ENCODE measurements around the gene INPP5K.
"Not testable (repeated sequence)": the region's sequence is repeated elsewhere in the genome, so short reads cannot be mapped to it uniquely, and the experiment has no call there.

Gene INPP5K

GRCh38 chr17:1551741-1552140 lies 35.3 kb upstream of the INPP5K start:
- in situ Hi-C loops (cut with HindIII; ENCODE audit: low sequenced_read_pairs): loop anchor here (5.0 to 10.0 kb wide), 2 partner anchors 44 to 257 kb away; no protein-coding TSS in a partner anchor

DNA sequence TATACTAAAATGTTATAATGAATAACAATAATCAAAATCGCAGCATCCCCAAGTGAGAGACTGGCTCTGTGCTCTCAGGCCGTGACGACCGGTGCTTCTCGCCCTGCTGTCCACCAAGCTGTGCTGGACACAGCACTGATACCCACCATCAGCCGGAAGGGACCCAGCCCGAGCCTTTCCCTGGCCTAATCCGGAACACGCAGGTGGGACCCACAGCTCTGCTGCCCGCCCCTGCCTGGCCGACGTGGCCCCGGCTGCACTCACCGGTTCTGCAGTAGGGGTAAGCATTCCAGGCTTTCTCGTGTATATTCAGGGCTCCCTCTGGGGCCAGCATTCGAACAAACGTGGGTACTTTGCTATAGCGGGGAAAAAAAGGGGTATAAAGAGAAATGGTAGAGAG lies 31.6 kb upstream of the INPP5K start:
- in situ Hi-C loops (cut with HindIII; ENCODE audit: low sequenced_read_pairs): no loop called here

DNA sequence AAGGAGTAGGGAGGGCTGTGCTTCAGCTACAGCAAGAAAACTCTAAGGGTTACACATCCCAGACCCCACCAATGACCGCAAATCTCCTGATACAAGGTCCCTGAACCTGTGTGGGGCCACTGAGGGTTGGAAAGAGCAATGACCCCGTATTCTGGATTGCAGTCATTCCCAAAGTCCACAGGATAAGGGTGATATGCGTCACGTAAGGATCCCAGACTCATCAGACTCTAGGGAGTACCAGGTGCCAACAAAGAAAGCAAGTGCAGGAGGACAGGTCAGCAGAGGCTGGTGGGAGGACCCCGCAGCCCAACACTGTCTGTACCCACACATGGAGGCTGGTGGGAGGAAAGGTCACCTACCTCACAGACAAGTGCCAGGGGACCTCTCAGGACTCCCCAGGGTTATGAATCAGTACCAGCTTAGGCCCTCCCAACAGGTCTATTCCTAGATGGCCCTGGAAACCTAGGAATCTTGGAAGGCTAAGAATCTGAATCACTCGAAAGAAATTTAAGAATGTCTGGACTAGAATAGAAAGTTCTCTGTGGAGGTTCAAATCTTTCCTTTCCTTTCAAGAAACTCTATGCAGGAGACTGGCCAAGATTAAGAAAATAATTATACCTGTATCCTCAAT lies 30.0 kb upstream of the INPP5K start:
- in situ Hi-C loops (cut with HindIII; ENCODE audit: low sequenced_read_pairs): no loop called here

DNA sequence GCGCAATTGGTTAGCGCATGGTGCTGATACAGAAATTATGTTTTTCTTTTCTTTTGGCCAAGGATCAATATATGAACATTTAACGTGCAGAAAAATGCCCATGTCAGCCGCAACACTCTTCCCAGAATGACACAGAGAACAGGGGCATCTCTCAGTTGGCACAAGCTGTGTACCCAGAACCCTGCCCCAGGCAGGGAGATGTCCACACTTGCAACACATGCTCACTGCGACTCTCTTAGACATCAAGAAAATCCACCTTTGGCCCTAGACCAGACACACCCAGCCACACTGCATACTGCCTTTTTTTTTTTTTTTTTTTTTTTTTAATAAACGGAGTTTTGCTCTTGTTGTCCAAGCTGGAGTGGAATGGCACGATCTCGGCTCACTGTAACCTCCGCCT lies 29.2 kb upstream of the INPP5K start:
- in situ Hi-C loops (cut with HindIII; ENCODE audit: low sequenced_read_pairs): no loop called here

DNA sequence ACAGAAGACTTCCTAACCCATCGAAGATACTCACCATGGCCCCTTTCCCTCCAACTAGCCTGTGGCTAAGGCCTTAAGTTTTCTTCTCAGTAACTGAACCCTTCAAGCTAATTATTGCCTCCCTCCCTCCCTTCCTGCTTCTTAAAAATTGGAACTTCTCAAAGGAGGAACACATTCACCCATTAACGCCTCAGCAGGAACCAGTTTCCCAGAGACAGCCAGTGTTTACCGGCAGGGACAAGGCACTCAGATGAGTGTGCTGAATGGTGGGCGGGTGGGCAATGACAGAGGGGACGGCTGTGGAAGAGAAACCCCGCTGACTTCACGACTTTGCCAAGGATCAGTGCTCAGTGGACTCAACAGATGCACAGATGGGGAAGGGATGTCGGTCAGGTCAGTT lies 25.9 kb upstream of the INPP5K start:
- in situ Hi-C loops (cut with HindIII; ENCODE audit: low sequenced_read_pairs): no loop called here

DNA sequence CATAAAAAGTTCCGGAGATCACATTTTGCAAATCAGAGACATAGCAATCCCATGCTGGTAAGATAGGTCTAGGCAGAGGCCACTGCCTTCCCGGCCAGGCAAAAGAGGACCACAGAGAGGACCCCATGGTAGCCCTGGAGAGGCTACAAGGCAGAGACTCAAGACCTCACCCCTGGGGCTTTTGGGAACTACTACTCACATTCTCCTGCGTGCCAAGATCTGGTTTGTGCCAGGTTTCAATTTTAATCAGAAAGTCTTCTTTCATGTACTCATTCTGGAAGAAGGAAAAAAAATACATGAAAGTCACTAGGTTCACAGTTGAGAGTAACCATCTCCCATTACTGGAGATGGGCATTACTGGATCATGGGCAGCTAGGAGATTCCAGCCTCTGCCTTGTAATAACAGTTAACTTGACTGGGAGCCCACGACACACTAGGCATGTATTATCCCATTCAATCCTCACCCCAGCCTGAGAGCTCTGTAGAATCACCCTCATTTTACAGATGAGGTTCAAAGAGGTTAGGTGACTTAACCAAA lies 25.0 kb upstream of the INPP5K start:
- in situ Hi-C loops (cut with HindIII; ENCODE audit: low sequenced_read_pairs): no loop called here

DNA sequence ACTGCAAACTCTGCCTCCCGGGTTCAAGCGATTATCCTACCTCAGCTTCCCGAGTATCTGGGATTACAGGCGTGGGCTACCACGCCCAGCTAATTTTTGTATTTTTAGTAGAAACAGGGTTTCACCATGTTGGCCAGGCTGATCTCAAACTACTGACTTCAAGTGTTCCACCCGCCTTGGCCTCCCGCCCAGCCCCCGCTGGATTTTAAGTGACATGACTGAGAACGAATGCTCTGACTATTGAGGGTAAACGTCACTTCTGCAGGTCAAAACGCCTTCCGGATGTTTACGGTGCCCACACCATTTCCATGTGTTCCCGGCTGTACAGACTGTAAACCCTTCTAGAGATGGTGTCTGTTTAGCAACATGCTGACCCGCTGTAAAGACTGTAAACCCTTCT lies 23.4 kb upstream of the INPP5K start:
- in situ Hi-C loops (cut with HindIII; ENCODE audit: low sequenced_read_pairs): no loop called here

DNA sequence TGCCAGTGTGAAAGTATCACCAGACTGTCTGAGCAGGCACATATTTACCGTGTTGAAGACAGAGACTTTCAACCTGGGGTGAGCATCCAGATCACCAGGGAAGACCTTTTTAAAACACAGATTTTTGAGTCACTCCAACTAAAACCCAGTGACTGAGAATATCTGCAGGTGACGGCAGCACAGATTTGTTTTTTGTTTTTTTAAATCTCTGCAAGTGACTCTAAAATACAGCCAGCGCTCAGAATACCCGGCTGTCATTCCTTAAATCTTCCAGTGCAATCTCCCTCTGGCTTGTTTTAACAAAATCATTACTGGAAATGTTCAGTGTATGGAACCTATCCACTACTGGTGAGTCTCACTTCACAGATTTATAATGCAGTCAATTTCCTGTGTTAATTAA lies 19.3 kb upstream of the INPP5K start:
- in situ Hi-C loops (cut with HindIII; ENCODE audit: low sequenced_read_pairs): no loop called here

DNA sequence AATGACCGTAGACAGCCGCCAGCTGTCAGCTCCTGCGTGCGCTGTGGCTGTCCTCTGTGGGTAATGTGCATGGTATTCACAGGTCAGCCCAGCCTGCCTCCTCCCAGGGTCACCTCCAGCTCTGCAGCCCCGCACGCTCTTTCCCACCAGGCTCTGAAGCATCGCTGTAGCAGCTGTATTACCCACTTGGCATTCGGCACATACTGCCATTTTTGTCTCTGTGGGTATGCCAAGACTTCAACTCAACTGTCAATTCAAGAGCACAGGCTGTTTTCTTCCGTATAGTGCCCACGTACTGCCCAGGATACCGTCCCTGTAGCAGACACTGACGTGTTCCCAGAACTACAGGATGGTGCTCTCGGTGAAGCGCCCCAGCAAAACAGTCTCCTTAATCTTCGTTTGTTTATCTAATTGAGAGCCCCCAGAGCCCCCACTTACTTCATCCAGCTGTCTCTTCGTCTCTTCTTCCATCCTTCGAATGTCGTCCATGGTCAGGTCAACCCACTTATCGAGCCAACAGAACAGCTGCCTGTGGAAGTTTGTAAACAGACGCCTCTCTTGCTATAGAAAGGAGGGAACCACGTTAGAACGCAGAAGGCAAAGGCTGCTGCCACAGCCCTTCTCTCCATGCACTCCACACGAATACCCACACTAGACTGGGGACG lies 17.4 kb upstream of the INPP5K start:
- in situ Hi-C loops (cut with HindIII; ENCODE audit: low sequenced_read_pairs): no loop called here

DNA sequence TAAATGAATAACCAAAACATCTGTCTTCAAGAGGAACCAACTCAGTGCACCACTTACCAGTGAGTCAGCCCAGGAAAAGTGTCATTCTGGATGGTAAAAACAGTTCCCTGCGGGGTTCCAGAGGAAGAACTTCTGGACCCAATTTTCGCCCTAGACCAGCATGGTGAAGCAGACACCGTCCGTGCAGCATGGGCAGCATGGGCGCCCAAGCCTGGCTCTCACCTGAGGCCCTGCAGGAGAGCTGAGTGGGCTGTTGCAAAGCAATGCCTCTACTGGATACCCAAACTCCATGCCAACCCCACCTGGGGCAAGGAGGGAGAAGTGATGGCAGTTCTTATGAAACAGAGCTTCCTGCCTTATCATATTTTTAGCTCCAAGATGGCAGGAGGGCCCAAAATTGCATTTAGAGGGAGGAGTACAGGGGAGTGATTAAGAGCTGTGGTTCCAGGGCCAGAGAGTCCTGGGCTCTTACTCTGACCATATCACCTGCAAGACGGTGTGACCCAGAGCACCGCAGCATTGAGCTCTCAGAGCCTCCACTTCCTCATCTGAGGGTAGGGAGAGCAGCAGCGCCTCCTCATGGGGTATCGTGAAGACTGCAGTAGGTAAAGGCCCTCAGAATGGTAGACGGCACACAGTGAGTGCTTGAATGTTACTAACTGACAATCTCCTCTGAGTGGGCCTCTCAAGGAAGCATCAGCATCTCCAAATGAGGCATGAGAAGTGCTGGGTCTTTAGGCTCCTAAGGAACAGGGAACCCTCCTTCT lies 16.6 kb upstream of the INPP5K start:
- in situ Hi-C loops (cut with HindIII; ENCODE audit: low sequenced_read_pairs): no loop called here

DNA sequence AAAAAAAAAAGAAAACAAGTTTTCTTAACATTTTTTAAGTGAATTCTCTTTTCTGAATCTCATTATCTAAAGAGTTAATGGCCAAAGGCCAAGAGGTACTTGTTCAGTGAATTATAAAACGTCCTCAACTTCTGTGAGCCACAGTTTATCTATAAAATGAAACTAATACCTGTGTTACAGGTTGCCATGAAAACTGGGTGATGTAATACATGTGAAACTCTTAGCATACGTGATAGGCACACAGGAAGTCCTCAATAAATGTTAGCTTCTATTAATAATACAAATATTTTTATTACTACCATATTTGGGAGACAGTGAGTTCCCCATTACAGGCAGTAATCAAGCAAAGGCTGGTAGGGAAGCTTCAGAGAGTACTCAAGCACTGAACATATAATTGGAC lies 13.5 kb upstream of the INPP5K start:
- in situ Hi-C loops (cut with HindIII; ENCODE audit: low sequenced_read_pairs): no loop called here

GRCh38 chr17:1526876-1527275 lies 10.5 kb upstream of the INPP5K start:
- in situ Hi-C loops (cut with HindIII; ENCODE audit: low sequenced_read_pairs): not testable (repeated sequence)

- in situ Hi-C loops (cut with HindIII; ENCODE audit: low sequenced_read_pairs): loop anchor here (25.0 kb wide), 1 partner anchor 260 kb away; the partner anchor contains the start of gene BHLHA9
Measured at GRCh38 chr17:1522626-1523025, 6.2 kb upstream of the INPP5K start.

DNA sequence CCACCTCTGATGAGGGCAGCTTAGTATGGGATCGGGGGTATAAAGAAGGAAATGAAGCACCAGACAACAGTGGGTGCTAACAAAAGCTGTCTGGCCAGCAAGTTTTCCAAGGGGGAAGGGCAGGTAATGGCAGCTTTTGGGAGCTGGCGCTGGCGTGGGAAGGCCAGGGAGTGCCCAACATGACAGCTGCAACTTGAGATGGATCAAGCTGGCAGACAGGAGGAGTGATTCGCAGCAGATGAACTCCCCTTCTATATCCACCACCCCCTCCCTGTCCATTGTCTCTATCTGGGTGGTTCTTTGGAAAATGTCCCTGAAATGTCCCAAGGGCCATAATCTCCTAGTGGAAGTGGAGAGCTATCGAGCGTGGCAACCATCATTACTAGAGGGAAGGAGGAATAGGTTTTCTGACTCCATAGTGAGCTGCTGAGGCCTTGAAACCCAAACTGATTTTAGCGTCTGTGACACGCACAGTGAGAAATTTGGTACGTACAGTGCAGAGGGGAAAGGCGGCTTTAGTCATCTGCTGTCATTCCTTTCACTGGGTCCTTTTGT lies 4.8 kb upstream of the INPP5K start:
- in situ Hi-C loops (cut with HindIII; ENCODE audit: low sequenced_read_pairs): loop anchor here (25.0 kb wide), 1 partner anchor 259 kb away; the partner anchor contains the start of gene BHLHA9

DNA sequence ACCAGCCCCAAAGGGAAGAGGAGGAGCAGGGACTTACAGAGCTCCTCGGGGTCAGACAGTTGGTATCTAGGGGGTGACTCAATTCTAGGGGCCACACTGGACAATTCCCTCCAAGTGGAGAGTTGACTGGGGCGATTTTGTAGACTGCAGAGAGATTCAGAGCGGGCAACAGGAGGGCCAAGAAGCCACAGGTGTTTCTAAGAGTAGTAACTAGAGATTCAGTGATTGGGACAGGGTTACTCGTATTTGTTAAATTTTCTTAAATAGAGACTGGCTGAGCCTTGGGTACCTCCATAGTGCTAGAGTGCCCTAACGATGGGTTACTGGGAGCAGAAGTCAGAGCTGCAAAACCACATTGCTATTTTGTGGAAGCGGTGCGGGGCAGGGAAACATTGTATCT lies 3.3 kb upstream of the INPP5K start:
- in situ Hi-C loops (cut with HindIII; ENCODE audit: low sequenced_read_pairs): loop anchor here (25.0 kb wide), 1 partner anchor 257 kb away; the partner anchor contains the start of gene BHLHA9

- in situ Hi-C loops (cut with HindIII; ENCODE audit: low sequenced_read_pairs): loop anchor here (25.0 kb wide), 1 partner anchor 256 kb away; the partner anchor contains the start of gene BHLHA9
Measured at GRCh38 chr17:1518410-1518809, 2.0 kb upstream of the INPP5K start.

GRCh38 chr17:1515640-1516387 lies 598 bp downstream of the INPP5K start:
- in situ Hi-C loops (cut with HindIII; ENCODE audit: low sequenced_read_pairs): loop anchor here (25.0 kb wide), 1 partner anchor 254 kb away; the partner anchor contains the start of gene BHLHA9

- in situ Hi-C loops (cut with HindIII; ENCODE audit: low sequenced_read_pairs): loop anchor here (25.0 kb wide), 1 partner anchor 250 kb away; the partner anchor contains the start of gene BHLHA9
Measured at GRCh38 chr17:1512351-1512750, 4.1 kb downstream of the INPP5K start.

- in situ Hi-C loops (cut with HindIII; ENCODE audit: low sequenced_read_pairs): loop anchor here (25.0 kb wide), 1 partner anchor 250 kb away; the partner anchor contains the start of gene BHLHA9
Measured at GRCh38 chr17:1511756-1512321, 4.6 kb downstream of the INPP5K start.

GRCh38 chr17:1511290-1511689 lies 5.1 kb downstream of the INPP5K start:
- in situ Hi-C loops (cut with HindIII; ENCODE audit: low sequenced_read_pairs): loop anchor here (25.0 kb wide), 1 partner anchor 249 kb away; the partner anchor contains the start of gene BHLHA9

Data from DLD1 (cell line).